ENCODE results near the gene AADACL4. TPM values are rescaled to one million over a fixed set of nuclear protein-coding genes. Genes with fewer than 3 reads are reported as not detected.

The AADACL4 gene
- total and polyA plus RNA-seq, 9 of the 15 experiments (the other 6 are each of a cell fraction or from before 2014, with no cell fraction given), result not detected

DNA sequence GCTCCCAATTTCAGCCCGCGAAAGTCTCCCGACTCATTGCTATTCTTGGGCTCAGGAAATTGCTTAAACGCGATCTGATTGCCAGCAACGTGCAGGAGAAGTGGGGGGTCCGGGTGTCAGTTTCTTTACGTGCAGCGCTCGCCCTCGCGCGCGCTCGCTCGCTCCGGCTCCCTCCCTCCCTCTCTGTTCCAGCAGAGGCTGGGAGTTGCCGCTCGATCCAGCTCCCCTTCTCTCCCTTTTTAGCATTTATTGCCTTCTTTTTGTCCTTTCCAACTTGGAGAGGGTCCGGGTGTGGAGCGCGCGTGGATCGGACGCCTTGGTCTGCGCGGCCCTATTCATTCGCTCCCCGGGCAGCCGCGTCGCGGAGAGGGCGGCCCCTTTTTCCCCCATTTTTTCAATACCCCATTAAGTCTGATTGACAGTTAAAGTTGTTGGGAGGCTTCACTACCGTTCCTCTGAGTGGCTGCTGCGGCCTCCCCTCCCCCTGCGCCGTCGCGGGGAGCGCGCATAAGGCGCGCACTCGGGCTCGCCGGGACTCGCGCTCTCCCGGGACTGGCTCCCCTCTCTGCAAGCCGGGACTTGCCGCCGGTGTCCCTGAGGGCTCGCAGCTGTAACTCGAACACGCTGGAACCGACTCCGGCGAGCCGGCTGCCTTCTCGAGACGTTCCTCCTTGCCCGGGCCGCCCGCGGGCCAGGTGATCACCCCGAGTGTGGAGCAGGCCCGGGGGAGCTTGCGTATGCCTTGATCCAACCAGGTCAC, 25.8 kb upstream of the AADACL4 start, which contains the start of gene DHRS3 (continued):
- TF ChIP-seq, protein P1, sequence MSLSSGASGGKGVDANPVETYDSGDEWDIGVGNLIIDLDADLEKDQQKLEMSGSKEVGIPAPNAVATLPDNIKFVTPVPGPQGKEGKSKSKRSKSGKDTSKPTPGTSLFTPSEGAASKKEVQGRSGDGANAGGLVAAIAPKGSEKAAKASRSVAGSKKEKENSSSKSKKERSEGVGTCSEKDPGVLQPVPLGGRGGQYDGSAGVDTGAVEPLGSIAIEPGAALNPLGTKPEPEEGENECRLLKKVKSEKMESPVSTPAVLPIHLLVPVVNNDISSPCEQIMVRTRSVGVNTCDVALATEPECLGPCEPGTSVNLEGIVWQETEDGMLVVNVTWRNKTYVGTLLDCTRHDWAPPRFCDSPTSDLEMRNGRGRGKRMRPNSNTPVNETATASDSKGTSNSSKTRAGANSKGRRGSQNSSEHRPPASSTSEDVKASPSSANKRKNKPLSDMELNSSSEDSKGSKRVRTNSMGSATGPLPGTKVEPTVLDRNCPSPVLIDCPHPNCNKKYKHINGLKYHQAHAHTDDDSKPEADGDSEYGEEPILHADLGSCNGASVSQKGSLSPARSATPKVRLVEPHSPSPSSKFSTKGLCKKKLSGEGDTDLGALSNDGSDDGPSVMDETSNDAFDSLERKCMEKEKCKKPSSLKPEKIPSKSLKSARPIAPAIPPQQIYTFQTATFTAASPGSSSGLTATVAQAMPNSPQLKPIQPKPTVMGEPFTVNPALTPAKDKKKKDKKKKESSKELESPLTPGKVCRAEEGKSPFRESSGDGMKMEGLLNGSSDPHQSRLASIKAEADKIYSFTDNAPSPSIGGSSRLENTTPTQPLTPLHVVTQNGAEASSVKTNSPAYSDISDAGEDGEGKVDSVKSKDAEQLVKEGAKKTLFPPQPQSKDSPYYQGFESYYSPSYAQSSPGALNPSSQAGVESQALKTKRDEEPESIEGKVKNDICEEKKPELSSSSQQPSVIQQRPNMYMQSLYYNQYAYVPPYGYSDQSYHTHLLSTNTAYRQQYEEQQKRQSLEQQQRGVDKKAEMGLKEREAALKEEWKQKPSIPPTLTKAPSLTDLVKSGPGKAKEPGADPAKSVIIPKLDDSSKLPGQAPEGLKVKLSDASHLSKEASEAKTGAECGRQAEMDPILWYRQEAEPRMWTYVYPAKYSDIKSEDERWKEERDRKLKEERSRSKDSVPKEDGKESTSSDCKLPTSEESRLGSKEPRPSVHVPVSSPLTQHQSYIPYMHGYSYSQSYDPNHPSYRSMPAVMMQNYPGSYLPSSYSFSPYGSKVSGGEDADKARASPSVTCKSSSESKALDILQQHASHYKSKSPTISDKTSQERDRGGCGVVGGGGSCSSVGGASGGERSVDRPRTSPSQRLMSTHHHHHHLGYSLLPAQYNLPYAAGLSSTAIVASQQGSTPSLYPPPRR (CRISPR knock-in tag; IDR thresholded peaks at IDR 0.05; ENCODE audit: borderline replicate concordance), result 0 out of 2 replicates have a peak, but pooled peaks have one; percentile 38
- TF ChIP-seq, protein P2, sequence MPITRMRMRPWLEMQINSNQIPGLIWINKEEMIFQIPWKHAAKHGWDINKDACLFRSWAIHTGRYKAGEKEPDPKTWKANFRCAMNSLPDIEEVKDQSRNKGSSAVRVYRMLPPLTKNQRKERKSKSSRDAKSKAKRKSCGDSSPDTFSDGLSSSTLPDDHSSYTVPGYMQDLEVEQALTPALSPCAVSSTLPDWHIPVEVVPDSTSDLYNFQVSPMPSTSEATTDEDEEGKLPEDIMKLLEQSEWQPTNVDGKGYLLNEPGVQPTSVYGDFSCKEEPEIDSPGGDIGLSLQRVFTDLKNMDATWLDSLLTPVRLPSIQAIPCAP (CRISPR knock-in tag; IDR thresholded peaks at IDR 0.05; ENCODE audit: borderline replicate concordance), result peak; percentile 38; the same call in 1 of the 2 replicates
- no peak for TF ChIP-seq NFATC3 (IDR thresholded peaks at IDR 0.05)
- TF ChIP-seq SMAD3 (CRISPR knock-in tag; conservative IDR thresholded peaks at IDR 0.05), result no peak
- no peak for TF ChIP-seq RUNX1 (IDR thresholded peaks at IDR 0.05; ENCODE audit: low read depth)
- TF ChIP-seq, protein P3, sequence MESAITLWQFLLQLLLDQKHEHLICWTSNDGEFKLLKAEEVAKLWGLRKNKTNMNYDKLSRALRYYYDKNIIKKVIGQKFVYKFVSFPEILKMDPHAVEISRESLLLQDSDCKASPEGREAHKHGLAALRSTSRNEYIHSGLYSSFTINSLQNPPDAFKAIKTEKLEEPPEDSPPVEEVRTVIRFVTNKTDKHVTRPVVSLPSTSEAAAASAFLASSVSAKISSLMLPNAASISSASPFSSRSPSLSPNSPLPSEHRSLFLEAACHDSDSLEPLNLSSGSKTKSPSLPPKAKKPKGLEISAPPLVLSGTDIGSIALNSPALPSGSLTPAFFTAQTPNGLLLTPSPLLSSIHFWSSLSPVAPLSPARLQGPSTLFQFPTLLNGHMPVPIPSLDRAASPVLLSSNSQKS (CRISPR knock-in tag; IDR thresholded peaks at IDR 0.05), result no peak
- no peak for TF ChIP-seq KLF13 (tag; IDR thresholded peaks at IDR 0.05; ENCODE audit: borderline replicate concordance, low read depth)
- TF ChIP-seq, protein P4, sequence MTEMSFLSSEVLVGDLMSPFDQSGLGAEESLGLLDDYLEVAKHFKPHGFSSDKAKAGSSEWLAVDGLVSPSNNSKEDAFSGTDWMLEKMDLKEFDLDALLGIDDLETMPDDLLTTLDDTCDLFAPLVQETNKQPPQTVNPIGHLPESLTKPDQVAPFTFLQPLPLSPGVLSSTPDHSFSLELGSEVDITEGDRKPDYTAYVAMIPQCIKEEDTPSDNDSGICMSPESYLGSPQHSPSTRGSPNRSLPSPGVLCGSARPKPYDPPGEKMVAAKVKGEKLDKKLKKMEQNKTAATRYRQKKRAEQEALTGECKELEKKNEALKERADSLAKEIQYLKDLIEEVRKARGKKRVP (CRISPR knock-in tag; IDR thresholded peaks at IDR 0.05), result no peak
- no peak for TF ChIP-seq ARHGAP35 (IDR thresholded peaks at IDR 0.05; ENCODE audit: partially characterized antibody)
- TF ChIP-seq MCM7 (IDR thresholded peaks at IDR 0.05), result no peak
- no peak for TF ChIP-seq RBM17 (IDR thresholded peaks at IDR 0.05; ENCODE audit: borderline replicate concordance, low read depth, low read length)
- no peak for TF ChIP-seq KAT2B (IDR thresholded peaks at IDR 0.05; ENCODE audit: low read depth, low read length)
- TF ChIP-seq CBFA2T3 (IDR thresholded peaks at IDR 0.05), result peak; percentile 10; the same call in 1 of the 2 replicates
- TF ChIP-seq HSF4 (CRISPR knock-in tag; IDR thresholded peaks at IDR 0.05; ENCODE audit: borderline replicate concordance), result no peak
- TF ChIP-seq HDAC8 (tag; IDR thresholded peaks at IDR 0.05), result no peak
- no peak for TF ChIP-seq ZNF12 (CRISPR knock-in tag; IDR thresholded peaks at IDR 0.05)
- no peak for TF ChIP-seq MECOM (CRISPR knock-in tag; IDR thresholded peaks at IDR 0.05)
- no peak for TF ChIP-seq STAG1 (CRISPR knock-in tag; IDR thresholded peaks at IDR 0.05; ENCODE audit: borderline replicate concordance)
- peak; percentile 80 for TF ChIP-seq PCBP1 (IDR thresholded peaks at IDR 0.05; ENCODE audit: low read depth, low read length, poor library complexity, severe bottlenecking)
- TF ChIP-seq CREBBP (IDR thresholded peaks at IDR 0.05; ENCODE audit: low read depth, low read length), result no peak

All from K562 (cell line).